GM12892 (cell line): ENCODE data around the gene TTC19.

Experiments
- POLR2A ChIP-seq: IDR thresholded peaks from 2 replicates; pipeline ENCODE4 v1.6.1; 2011; ENCODE audit warnings: low read depth, low read length, control low read depth
- POLR2AphosphoS5 ChIP-seq: IDR thresholded peaks from 2 replicates; pipeline ENCODE4 v1.6.1; 2011; ENCODE audit warnings: low read depth, low read length, control low read depth
- TAF1 ChIP-seq: IDR thresholded peaks from 2 replicates; pipeline ENCODE4 v1.6.1; 2011; ENCODE audit warnings: low read depth, mild to moderate bottlenecking, control low read depth, low read length, borderline replicate concordance

GRCh38 chr17:16050844-16051243 lies 51.2 kb downstream of the TTC19 start:
- no peak for TF ChIP-seq POLR2AphosphoS5
- TF ChIP-seq TAF1, result no peak
- no peak for TF ChIP-seq POLR2A
